GM23338 (cell line): ENCODE measurements around the gene DPYD. TPM values are rescaled to one million over a fixed set of nuclear protein-coding genes. Genes with fewer than 3 reads are reported as not detected.

Experiments used
- ATAC-seq: fragments of 200-7000 bp; cut with Tn5 transposase; 3 replicates; pipeline ENCODE4 v1.9.1; 2020
- DNase-seq: peaks from one replicate; pipeline ENCODE4 v3.0.0-alpha.2; 2015; ENCODE audit warnings: low spot score
- H2AFZ ChIP-seq: fragments of 200-600 bp; sonication (generic); 2 replicates; pipeline ENCODE4 v1.8.0; 2016; ENCODE audit warnings: antibody characterized with exemption, mild to moderate bottlenecking, moderate library complexity
- H3F3A ChIP-seq: fragments of 200-600 bp; sonication (generic); replicated peaks from 2 replicates; pipeline ENCODE4 v1.8.0; 2017; ENCODE audit warnings: antibody characterized with exemption, mixed run types, low read depth
- H3K27ac ChIP-seq: fragments of 200-600 bp; sonication (generic); 2 replicates; pipeline ENCODE4 v1.6.1; 2016; ENCODE audit warnings: low read depth
- H3K27me3 ChIP-seq: fragments of 200-600 bp; sonication (generic); 2 replicates; pipeline ENCODE4 v1.8.0; 2016; ENCODE audit warnings: mild to moderate bottlenecking, mixed run types, moderate library complexity; ENCODE audit not compliant: insufficient read depth
- H3K36me3 ChIP-seq: fragments of 200-600 bp; sonication (generic); 2 replicates; pipeline ENCODE4 v1.8.0; 2016; ENCODE audit warnings: mild to moderate bottlenecking; ENCODE audit not compliant: insufficient read depth
- H3K4me1 ChIP-seq: fragments of 200-600 bp; sonication (generic); 2 replicates; pipeline ENCODE4 v1.8.0; 2016; ENCODE audit warnings: mild to moderate bottlenecking, moderate library complexity; ENCODE audit not compliant: insufficient read depth
- H3K4me2 ChIP-seq: fragments of 200-600 bp; sonication (generic); 2 replicates; pipeline ENCODE4 v1.7.1; 2017; ENCODE audit warnings: mixed run types
- H3K4me3 ChIP-seq: fragments of 200-600 bp; sonication (generic); 2 replicates; pipeline ENCODE4 v1.6.1; 2016; ENCODE audit warnings: mixed run types
- H3K79me2 ChIP-seq: fragments of 200-600 bp; sonication (generic); replicated peaks from 2 replicates; pipeline ENCODE4 v1.8.0; 2017; ENCODE audit warnings: mild to moderate bottlenecking; ENCODE audit not compliant: insufficient read depth
- H3K9me2 ChIP-seq: fragments of 200-600 bp; sonication (generic); 2 replicates; pipeline ENCODE4 v1.8.0; 2017; ENCODE audit not compliant: insufficient read depth
- H4K20me1 ChIP-seq: fragments of 200-600 bp; sonication (generic); replicated peaks from 2 replicates; pipeline ENCODE4 v1.8.0; 2017; ENCODE audit warnings: mild to moderate bottlenecking; ENCODE audit not compliant: insufficient read depth
- H3K27ac Mint-ChIP-seq: 2 replicates; pipeline ENCODE4 v1.8.0; 2020; ENCODE audit warnings: inconsistent platforms, mild to moderate bottlenecking, moderate library complexity, mixed read lengths
- H3K27me3 Mint-ChIP-seq: 3 replicates; pipeline ENCODE4 v1.8.0; 2022; ENCODE audit warnings: low read depth, mild to moderate bottlenecking, moderate library complexity, mixed read lengths, inconsistent platforms; ENCODE audit not compliant: insufficient read depth, poor library complexity
- H3K36me3 Mint-ChIP-seq: 3 replicates; pipeline ENCODE4 v1.8.0; 2021; ENCODE audit warnings: low read depth, mild to moderate bottlenecking, inconsistent platforms, moderate library complexity, mixed read lengths
- H3K4me1 Mint-ChIP-seq: 3 replicates; pipeline ENCODE4 v1.8.0; 2020; ENCODE audit warnings: mild to moderate bottlenecking, inconsistent platforms, mixed read lengths
- H3K4me3 Mint-ChIP-seq: 3 replicates; pipeline ENCODE4 v1.8.0; 2021; ENCODE audit warnings: moderate library complexity, mild to moderate bottlenecking, inconsistent platforms, mixed read lengths
- H3K9me3 Mint-ChIP-seq: 3 replicates; pipeline ENCODE4 v1.8.0; 2020; ENCODE audit warnings: moderate library complexity, mild to moderate bottlenecking, inconsistent platforms, mixed read lengths
- CREB1 ChIP-seq: fragments of 250-450 bp; sonication (Bioruptor Pico); IDR thresholded peaks from 2 replicates; pipeline ENCODE4 v1.5.0; 2020; ENCODE audit warnings: low read depth, mild to moderate bottlenecking, moderate library complexity
- EZH2 ChIP-seq: fragments of 200-600 bp; sonication (generic); IDR thresholded peaks from one replicate; pipeline ENCODE4 v1.8.0; 2017; ENCODE audit warnings: antibody characterized with exemption, mild to moderate bottlenecking, low read depth; ENCODE audit not compliant: unreplicated experiment
- EZH2phosphoT487 ChIP-seq: fragments of 200-600 bp; sonication (generic); IDR thresholded peaks from one replicate; pipeline ENCODE4 v1.8.1; 2018; ENCODE audit warnings: antibody characterized with exemption; ENCODE audit not compliant: unreplicated experiment
- NANOG ChIP-seq: IDR thresholded peaks from 2 replicates; pipeline ENCODE4 v1.6.1; 2016; ENCODE audit warnings: antibody characterized with exemption, borderline replicate concordance
- POLR2AphosphoS5 ChIP-seq: IDR thresholded peaks from 2 replicates; pipeline ENCODE4 v1.6.1; 2016; ENCODE audit warnings: antibody characterized with exemption, low read depth
- ZNF114 ChIP-seq: fragments of 250-450 bp; sonication (Bioruptor Pico); IDR thresholded peaks from 2 replicates; pipeline ENCODE4 v1.5.0; 2020; ENCODE audit warnings: mild to moderate bottlenecking, moderate library complexity
- ZNF331 ChIP-seq: fragments of 250-450 bp; sonication (Bioruptor Pico); IDR thresholded peaks from 2 replicates; pipeline ENCODE4 v1.5.0; 2020; ENCODE audit warnings: low read depth, mild to moderate bottlenecking, moderate library complexity
- polyA plus RNA-seq: library from polyadenylated mRNA; unstranded; fragments of >200 nt; fragmentation: Nextera tagmentation; extraction: Ambion mirVana; gene quantifications from 2 replicates; pipeline ENCODE4 v1.2.1, GENCODE V29; 2016
- total RNA-seq: library from RNA; depleted of rRNA; stranded (reverse); fragments of >200 nt; shearing (Covaris generic); gene quantifications from 2 replicates; pipeline ENCODE4 v1.2.3, GENCODE V29; 2014
- TF ChIP-seq, protein P1 (sequence below): fragments of 250-450 bp; sonication (Bioruptor Pico); IDR thresholded peaks from 2 replicates; pipeline ENCODE4 v1.5.0; 2020; ENCODE audit warnings: mild to moderate bottlenecking, moderate library complexity

Gene DPYD
- total and polyA plus RNA-seq, 2 experiments from 2014 or later = 0.50 to 1.6 TPM

DNA sequence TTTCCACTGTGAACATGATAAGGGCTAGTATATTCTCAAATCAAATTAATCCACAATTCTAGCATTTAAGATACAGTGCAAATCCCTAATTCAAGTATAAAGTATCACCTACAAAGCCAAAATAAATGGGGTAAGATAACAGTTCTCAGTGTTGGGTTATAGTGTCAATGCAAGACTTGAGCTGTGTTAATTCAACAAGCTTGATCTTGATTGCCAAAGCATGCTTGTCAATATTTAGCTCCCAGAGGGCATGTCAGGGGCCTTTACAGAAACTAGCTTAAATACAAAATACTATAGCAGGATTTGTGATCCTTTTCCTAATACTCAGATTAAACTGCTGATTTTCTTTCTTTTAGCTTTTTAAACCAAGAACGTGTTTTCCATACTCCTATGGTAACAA is 658.0 kb downstream of the DPYD start (continued):
- TF ChIP-seq, protein P1, sequence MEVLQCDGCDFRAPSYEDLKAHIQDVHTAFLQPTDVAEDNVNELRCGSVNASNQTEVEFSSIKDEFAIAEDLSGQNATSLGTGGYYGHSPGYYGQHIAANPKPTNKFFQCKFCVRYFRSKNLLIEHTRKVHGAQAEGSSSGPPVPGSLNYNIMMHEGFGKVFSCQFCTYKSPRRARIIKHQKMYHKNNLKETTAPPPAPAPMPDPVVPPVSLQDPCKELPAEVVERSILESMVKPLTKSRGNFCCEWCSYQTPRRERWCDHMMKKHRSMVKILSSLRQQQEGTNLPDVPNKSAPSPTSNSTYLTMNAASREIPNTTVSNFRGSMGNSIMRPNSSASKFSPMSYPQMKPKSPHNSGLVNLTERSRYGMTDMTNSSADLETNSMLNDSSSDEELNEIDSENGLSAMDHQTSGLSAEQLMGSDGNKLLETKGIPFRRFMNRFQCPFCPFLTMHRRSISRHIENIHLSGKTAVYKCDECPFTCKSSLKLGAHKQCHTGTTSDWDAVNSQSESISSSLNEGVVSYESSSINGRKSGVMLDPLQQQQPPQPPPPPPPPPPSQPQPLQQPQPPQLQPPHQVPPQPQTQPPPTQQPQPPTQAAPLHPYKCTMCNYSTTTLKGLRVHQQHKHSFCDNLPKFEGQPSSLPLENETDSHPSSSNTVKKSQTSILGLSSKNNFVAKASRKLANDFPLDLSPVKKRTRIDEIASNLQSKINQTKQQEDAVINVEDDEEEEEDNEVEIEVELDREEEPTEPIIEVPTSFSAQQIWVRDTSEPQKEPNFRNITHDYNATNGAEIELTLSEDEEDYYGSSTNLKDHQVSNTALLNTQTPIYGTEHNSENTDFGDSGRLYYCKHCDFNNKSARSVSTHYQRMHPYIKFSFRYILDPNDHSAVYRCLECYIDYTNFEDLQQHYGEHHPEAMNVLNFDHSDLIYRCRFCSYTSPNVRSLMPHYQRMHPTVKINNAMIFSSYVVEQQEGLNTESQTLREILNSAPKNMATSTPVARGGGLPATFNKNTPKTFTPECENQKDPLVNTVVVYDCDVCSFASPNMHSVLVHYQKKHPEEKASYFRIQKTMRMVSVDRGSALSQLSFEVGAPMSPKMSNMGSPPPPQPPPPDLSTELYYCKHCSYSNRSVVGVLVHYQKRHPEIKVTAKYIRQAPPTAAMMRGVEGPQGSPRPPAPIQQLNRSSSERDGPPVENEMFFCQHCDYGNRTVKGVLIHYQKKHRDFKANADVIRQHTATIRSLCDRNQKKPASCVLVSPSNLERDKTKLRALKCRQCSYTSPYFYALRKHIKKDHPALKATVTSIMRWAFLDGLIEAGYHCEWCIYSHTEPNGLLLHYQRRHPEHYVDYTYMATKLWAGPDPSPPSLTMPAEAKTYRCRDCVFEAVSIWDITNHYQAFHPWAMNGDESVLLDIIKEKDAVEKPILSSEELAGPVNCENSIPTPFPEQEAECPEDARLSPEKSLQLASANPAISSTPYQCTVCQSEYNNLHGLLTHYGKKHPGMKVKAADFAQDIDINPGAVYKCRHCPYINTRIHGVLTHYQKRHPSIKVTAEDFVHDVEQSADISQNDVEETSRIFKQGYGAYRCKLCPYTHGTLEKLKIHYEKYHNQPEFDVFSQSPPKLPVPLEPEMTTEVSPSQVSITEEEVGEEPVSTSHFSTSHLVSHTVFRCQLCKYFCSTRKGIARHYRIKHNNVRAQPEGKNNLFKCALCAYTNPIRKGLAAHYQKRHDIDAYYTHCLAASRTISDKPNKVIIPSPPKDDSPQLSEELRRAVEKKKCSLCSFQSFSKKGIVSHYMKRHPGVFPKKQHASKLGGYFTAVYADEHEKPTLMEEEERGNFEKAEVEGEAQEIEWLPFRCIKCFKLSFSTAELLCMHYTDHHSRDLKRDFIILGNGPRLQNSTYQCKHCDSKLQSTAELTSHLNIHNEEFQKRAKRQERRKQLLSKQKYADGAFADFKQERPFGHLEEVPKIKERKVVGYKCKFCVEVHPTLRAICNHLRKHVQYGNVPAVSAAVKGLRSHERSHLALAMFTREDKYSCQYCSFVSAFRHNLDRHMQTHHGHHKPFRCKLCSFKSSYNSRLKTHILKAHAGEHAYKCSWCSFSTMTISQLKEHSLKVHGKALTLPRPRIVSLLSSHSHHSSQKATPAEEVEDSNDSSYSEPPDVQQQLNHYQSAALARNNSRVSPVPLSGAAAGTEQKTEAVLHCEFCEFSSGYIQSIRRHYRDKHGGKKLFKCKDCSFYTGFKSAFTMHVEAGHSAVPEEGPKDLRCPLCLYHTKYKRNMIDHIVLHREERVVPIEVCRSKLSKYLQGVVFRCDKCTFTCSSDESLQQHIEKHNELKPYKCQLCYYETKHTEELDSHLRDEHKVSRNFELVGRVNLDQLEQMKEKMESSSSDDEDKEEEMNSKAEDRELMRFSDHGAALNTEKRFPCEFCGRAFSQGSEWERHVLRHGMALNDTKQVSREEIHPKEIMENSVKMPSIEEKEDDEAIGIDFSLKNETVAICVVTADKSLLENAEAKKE = no peak
- TF ChIP-seq ZNF331 (CRISPR knock-in tag) = no peak
- TF ChIP-seq NANOG = no peak
- no peak for TF ChIP-seq EZH2phosphoT487

DNA sequence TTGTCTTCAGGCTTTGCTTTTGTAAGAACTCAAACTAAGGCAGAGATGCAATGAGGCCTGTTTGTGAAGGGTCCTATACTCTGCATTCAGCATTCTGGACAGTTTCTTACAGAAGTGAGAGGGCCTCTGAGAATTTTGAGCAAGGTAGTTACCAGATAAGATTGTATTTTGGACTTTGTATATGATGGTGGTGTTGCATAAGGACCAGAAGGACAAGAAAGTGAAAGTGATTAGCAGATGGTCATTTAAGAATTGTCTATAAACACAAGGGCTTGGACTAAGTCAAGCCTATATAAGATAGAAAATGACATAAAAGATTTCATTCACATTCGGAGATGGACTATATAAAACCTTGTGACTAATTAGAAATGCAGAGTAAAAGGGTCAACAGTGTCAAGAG is 662.2 kb downstream of the DPYD start:
- no peaks in the 10 kb centered on the region for H3K4me1 ChIP-seq
- H3F3A ChIP-seq = no peaks in the 10 kb centered on the region
- H3K27ac ChIP-seq = no peak overlapping the region
- no peaks in the 10 kb centered on the region for H3K36me3 ChIP-seq
- no peak overlapping the region for H3K27ac Mint-ChIP-seq
- no peak overlapping the region; the same call in 1 of the 2 replicates for H2AFZ ChIP-seq
- H3K4me1 Mint-ChIP-seq = no peaks in the 10 kb centered on the region
- H3K4me2 ChIP-seq = no peak overlapping the region
- no peaks in the 10 kb centered on the region for H3K9me2 ChIP-seq
- no peaks in the 10 kb centered on the region for H4K20me1 ChIP-seq
- no peak overlapping the region for H3K4me3 ChIP-seq
- no peak overlapping the region for H3K4me3 Mint-ChIP-seq
- H3K27me3 Mint-ChIP-seq = no peaks in the 10 kb centered on the region
- H3K36me3 Mint-ChIP-seq = no peaks in the 10 kb centered on the region
- no peaks in the 10 kb centered on the region for H3K79me2 ChIP-seq
- no peaks in the 10 kb centered on the region for H3K9me3 Mint-ChIP-seq
- H3K27me3 ChIP-seq = no peaks in the 10 kb centered on the region
- DNase-seq (no peak), ATAC-seq (no peak)
- TF ChIP-seq EZH2 = no peak
- no peak for TF ChIP-seq ZNF114 (CRISPR knock-in tag)
- TF ChIP-seq, protein P1 = no peak
- no peak for TF ChIP-seq EZH2phosphoT487
- no peak for TF ChIP-seq CREB1 (CRISPR knock-in tag)
- TF ChIP-seq NANOG = no peak
- no peak for TF ChIP-seq POLR2AphosphoS5
